HG03342 (cell line): Measurements from ENCODE around the gene PHC2.
"Not testable (repeated sequence)": the region's sequence is repeated elsewhere in the genome, so short reads cannot be mapped to it uniquely, and the experiment has no call there.

Experiments used
- ATAC-seq: cut with Tn5 transposase; IDR thresholded peaks from one replicate; pipeline ENCODE4 v1.9.1; 2021; ENCODE audit warnings: mild to moderate bottlenecking, moderate library complexity; ENCODE audit not compliant: unreplicated experiment

Gene PHC2

GRCh38 chr1:33319949-33320618, 110.8 kb downstream of the PHC2 start:
- no peak for ATAC-seq

GRCh38 chr1:33319186-33319948, 111.5 kb downstream of the PHC2 start:
- no peak for ATAC-seq

DNA sequence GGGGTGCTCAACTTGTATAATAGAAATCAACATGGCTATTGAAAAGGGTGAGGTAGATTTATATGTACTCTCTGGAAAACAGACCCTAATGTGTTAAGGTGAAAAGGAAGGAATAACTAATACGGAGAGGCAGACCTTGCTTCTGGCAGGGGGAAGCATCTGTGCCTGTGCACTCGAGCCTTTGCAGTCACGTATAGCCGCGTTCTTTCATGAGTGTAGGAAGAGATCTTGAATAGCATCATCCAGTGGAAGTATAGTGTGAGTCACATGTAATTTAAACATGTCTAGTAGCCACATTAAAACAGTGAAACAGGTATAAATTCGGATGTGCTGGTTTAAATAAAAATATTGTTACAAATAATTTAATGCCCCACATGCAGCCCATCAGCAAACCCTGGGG, 112.9 kb downstream of the PHC2 start:
- ATAC-seq = no peak

GRCh38 chr1:33317354-33317753, 113.5 kb downstream of the PHC2 start:
- no peak for ATAC-seq

GRCh38 chr1:33316601-33317000, 114.3 kb downstream of the PHC2 start:
- ATAC-seq = no peak

GRCh38 chr1:33314416-33314815, 116.5 kb downstream of the PHC2 start:
- ATAC-seq = no peak

DNA sequence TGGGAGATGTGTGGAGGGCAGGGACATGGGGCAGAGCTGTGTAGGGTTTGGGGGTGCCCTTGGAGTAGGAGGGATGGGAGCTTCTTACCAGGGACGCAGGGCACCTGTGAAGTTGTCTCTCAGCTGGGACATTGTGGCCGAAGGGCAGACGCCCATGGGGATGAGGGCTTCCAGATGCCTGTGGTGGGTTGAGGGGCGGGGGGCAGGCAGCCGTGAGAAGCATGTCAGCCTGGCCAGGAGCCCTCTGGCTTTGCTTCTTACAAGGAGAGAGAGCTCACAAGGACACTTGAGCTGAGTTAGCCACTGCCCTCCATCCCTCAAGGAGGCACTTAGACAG, 118.5 kb downstream of the PHC2 start:
- ATAC-seq = no peak

DNA sequence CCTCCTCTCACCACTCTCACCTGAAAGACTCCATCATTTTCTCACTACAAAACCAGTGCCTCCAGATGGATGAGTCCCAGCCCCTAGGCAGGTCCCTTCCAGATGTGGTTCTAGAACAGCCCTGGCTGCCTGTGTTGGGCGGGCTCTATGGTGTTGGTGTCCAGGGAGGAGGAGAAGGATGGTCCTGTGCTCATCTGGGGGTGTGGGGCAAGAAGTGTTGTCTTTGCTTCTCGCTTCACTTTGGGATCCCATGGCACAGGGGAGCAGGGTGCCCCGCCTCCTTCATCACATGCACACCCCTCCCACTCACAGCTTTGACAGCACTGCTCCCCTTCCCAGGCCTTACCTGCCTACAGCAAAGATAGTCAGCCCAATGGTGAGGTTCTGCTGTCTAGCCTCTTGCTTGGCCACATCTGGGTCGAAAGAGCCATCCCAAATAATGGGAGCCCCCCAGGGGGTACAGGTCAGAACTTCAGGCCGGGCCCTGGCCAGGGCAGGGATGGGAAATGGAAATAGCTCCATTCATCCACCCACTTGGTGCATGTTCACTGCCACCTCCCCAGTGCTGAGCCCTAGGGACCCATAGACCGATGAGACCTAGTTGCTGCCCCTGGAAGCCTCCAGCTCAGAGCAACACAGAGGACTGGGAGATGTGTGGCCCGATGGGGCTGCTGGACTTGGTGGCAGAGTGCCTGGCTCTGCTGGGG, 119.0 kb downstream of the PHC2 start:
- no peak for ATAC-seq

DNA sequence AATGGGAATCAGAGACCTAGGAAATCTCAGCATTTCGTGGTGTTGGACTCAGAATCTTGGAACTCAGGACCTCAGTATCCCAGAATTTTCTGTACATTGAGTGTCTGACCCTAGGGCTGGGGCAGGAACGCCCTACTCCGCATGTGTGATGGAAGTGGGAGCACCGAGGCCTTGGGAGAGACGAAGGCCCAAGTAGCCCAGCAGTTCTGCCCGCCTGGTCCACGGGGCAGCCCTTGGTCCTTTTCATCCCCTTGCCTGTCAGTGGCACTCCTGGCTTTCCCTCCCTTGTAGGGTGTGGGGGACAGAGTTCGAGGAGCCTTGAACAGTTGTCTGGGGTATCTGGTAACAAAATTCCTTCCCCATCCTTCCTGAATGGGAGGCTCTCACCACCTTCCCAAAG, 120.2 kb downstream of the PHC2 start:
- ATAC-seq = no peak

- ATAC-seq = not testable (repeated sequence)
Observed at GRCh38 chr1:33309351-33309750, 121.5 kb downstream of the PHC2 start.

DNA sequence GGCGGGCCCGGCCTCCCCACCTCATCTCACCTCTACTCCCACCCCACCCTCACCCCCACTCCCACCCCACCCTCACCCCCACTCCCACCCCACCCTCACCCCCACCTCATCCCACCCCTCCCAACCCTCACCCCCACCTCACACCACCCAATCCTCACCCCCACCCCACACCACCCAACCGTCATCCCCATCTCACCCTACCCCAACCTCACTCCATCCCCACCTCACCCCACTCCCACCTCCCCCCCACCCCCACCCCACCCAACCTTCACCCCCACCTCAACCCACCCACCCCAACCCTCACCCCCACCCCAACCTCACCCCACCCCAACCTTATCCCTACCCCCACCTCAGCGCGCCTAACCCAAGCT, 123.4 kb downstream of the PHC2 start:
- no peak for ATAC-seq

DNA sequence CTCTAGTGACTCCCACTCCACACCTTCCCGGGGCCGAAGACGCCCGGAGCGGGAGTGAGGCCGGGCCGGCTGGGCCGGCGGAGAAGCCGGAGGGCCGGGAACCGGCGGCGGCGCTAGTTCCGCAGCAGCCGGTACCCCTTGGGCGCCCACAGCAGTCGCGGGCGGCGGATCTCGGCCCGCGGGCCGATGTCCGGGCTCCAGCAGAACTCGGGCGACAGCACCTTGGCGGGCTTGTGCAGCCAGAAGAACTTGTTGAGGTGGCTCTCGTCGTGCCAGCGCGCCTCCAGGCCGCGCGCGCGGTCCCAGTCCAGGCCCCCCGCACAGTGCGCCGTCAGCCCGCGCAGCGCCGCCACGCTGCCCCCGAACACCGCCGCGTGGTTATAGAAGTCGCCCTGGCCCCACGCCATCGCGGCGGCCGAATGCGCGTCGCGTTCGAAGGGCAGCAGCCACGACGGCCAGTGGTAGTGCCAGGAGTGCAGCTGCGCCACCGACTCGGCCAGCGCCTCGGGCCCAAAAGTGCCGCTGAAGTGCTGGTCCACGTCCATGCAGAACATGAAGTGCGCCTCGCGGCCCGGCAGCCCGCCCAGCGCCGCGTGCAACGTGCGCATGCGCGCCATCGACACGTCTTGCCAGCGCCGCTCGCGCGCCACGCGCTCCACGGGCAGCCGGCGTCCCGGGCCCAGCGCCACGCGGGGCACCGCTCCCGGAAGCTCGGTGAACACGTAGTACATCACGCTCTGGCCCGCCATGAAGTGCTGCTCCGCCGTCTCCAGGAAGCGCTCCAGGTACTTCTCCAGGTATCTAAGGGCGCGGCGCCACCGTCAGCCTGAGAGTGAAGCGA, 124.0 kb downstream of the PHC2 start:
- ATAC-seq = no peak

- no peak for ATAC-seq
Observed at GRCh38 chr1:33305816-33306652, 124.9 kb downstream of the PHC2 start.

GRCh38 chr1:33305016-33305415, 125.9 kb downstream of the PHC2 start:
- ATAC-seq = no peak

DNA sequence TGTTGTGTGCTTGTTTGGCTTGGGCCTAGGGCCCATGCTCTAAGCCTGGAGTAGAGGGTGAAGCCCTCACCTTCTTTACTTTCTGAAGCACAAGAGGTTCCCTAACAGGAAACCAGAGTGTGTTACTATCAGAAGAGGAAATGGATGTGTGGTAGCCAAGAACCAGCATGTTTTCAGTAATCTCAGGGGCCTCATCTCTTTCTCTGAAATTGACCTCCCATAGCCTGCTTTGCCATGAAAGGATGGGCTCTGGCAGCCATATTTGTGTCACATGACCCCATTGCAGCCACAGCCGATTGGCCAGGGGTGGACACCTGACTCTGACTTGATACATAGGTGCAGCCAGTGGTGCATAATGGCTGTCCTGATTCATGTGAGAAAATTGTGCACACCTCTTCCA, 128.6 kb downstream of the PHC2 start:
- no peak for ATAC-seq

GRCh38 chr1:33301273-33301984, 129.5 kb downstream of the PHC2 start:
- no peak for ATAC-seq

DNA sequence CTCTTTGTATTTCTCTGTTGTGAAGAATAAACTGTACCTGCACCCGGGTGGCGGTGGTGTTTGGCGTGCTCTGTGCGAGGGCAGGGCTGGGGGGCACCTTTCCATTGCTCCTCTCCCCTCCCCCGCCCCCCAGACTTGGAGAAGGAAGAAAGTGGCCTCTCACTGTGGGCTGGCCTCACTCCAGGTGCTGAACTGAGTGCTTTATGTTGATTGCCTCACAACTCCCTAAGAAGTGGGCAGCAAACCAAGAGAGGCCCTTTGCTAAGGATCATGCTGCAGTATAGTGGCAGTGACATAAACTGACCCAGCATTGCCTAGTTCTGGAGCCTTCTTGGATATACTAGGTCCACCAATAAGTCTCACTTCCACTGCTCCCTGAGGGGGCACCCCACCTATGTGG, 130.2 kb downstream of the PHC2 start:
- no peak for ATAC-seq

DNA sequence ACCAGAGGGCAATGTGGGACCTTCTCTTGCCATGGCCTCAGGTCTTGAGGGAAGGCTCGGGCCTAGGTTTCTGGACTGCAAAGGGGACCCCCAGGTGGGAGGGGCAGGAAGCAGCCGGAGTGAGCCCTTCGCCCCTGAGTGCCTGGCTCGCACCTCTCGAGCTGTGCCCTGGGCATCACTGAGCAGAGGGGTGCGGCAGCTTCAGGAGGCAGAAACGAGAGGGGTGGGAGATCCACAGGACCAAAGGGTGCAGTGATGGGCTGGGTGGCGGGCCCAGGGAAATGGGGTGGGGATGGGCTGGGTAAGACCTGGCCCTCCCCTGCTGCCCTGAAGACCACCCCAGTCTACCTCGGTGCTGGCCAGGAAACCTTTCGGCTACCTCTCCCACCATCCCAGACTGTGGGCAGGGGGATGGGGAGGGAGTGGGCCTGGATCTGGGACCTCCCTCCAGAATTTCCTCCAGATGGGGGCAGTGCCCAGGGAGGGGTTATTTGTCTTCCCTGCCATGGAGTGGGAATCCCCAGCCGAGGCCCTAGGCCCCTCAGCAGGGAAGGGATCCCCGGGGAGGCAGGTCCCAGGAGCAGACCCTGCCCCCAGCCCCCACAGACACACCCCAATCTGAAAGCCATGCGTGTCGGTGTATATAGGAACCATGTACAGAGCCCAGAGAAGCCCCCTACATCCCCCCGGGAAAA, 131.3 kb downstream of the PHC2 start:
- no peak for ATAC-seq

DNA sequence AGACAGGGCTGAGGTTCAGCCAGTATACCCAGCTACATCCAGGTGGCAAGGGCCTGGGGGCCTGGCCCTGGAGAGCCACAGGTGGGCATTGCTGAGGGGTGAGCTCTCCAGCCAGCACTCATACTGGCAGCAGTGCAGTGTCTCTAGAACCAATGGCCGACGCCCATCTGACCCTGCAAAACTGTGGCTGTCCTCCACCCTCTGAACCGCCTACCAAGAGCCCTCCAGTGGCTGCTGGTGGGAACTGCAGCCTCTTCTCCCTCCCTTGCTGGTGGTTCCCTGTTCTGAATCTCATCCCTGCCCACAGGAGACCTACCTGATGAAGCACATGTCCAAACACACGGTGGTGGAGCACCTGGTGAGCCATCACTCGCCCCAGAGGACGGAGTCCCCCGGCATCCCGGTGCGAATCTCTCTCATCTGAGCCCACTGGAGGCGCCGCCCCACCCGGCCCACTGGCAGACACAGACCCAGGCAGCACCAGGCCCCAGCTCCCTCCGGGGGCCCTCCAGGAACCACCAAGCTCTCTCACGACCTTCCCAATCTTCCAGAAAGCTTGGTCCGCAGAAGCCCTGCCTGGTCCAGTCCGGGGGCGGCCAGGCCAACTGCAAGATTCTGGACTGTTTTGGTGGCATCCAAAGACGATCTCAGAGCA, 132.1 kb downstream of the PHC2 start:
- ATAC-seq = no peak
